ENCODE measurements around the gene TRIO. TPM values are rescaled to one million over a fixed set of nuclear protein-coding genes. Genes with fewer than 3 reads are reported as not detected.

Gene TRIO
- total and polyA plus RNA-seq, 2 of the 8 experiments (the other 6 are each of a cell fraction or from before 2014, with no cell fraction given) = 35.1 to 69.1 TPM

GRCh38 chr5:14270209-14270702 lies 127.1 kb downstream of the TRIO start:
- Histone ChIP-seq H2BK12ac (ENCODE audit: low read depth, low read length) (no peak overlapping the region), H3K23ac (ENCODE audit: insufficient read length) (no peak overlapping the region), H3K4me1 (replicated peaks in 1 of 4; ENCODE audit: control insufficient read depth in 3 of 4, insufficient read depth in 4 of 4, low read length in 3 of 4) (peaks cover 9 to 27% (median 19%) of the 10 kb centered on the region in 4 experiments), H3K18ac (ENCODE audit: extremely low read depth, low read length) (no peak overlapping the region), H3K56ac (replicated peaks; ENCODE audit: insufficient read length, low read depth, low read length) (no peak overlapping the region), H3K27ac (ENCODE audit: low read depth, low read length) (peak overlapping the region; percentile 64; the same call in 1 of the 2 replicates), H3K79me1 (ENCODE audit: low read depth, low read length) (peaks cover 9% of the 10 kb centered on the region; the same call in 1 of the 2 replicates), H3K4me2 (ENCODE audit: insufficient read depth in 1 of 2, low read depth in 2 of 2, low read length in 2 of 2) (no peak overlapping the region), H3K9me3 (ENCODE audit: insufficient read depth in 2 of 2, low read depth in 1 of 2, low read length in 1 of 2) (no peaks in the 10 kb centered on the region), H2BK5ac (ENCODE audit: low read depth, low read length) (no peak overlapping the region), H4K91ac (replicated peaks; ENCODE audit: insufficient read length, low read length) (no peak overlapping the region), H2AFZ (ENCODE audit: low read length) (no peak overlapping the region), H2BK20ac (ENCODE audit: low read length) (no peak overlapping the region), H4K20me1 (replicated peaks in 1 of 2; ENCODE audit: control insufficient read depth in 1 of 2, insufficient read depth in 2 of 2, low read length in 2 of 2) (peaks cover 4 to 5% of the 10 kb centered on the region in 2 experiments), H3K23me2 (ENCODE audit: low read depth, low read length) (no peaks in the 10 kb centered on the region), H3K9ac (replicated peaks in 1 of 4; ENCODE audit: extremely low read depth in 1 of 4, low read depth in 3 of 4, low read length in 3 of 4) (no peak overlapping the region), H4K8ac (ENCODE audit: extremely low read depth, insufficient read depth, low read length) (no peak overlapping the region), H3K79me2 (ENCODE audit: control insufficient read depth in 1 of 2, insufficient read depth in 2 of 2, low read length in 2 of 2) (peaks cover 8 to 82% of the 10 kb centered on the region in 2 experiments; a peak in 3 of 4 replicates), H3K4ac (replicated peaks; ENCODE audit: insufficient read length, low read depth, low read length) (no peak overlapping the region), H2BK120ac (replicated peaks; ENCODE audit: low read depth, low read length) (no peak overlapping the region), H3K27me3 (replicated peaks in 1 of 4; ENCODE audit: control insufficient read depth in 3 of 4, extremely low read depth in 1 of 4, insufficient read depth in 3 of 4, low read length in 3 of 4) (no peaks in the 10 kb centered on the region), H2AK5ac (ENCODE audit: low read depth, low read length) (no peak overlapping the region), H3K36me3 (ENCODE audit: control insufficient read depth in 2 of 4, insufficient read depth in 4 of 4, low read length in 3 of 4) (no peaks in the 10 kb centered on the region; a peak in 1 of 8 replicates), H3K14ac (ENCODE audit: insufficient read length) (no peak overlapping the region), H3K4me3 (ENCODE audit: extremely low read depth in 1 of 4, insufficient read depth in 2 of 4, low read depth in 3 of 4, low read length in 4 of 4) (no peak overlapping the region; a peak in 1 of 8 replicates), H4K5ac (ENCODE audit: insufficient read length, low read depth, low read length) (no peak overlapping the region), H2BK15ac (ENCODE audit: low read length) (no peak overlapping the region)
- 29% methylated on average over 3 of the region's 3 CpGs; no CpG with 5 or more reads in 1 of the 2 experiments for WGBS, 2 experiments (ENCODE audit: extremely low coverage in 1 of 2, insufficient coverage in 1 of 2, insufficient read length in 1 of 2, insufficient replicate concordance in 2 of 2, low coverage in 1 of 2, low lambda C conversion rate in 2 of 2, missing lambda C conversion rate in 1 of 2)
- FAIRE-seq (peak; percentile 7), DNase-seq (ENCODE audit: low read depth in 1 of 2, low spot score in 2 of 2) (no peak)
- CTCF ChIA-PET (ENCODE audit: partially characterized antibody) = interaction anchor here (0.5 to 5.4 kb wide), 51 partner anchors 8 to 283 kb away, joined by 3 to 30 read pairs (median 5); partner anchors contain the start of gene TRIO
- POLR2A ChIA-PET (ENCODE audit: partially characterized antibody) = interaction anchor here (1.0 to 2.4 kb wide), 3 partner anchors 32 to 129 kb away, joined by 3 to 8 read pairs (median 3); no protein-coding TSS in a partner anchor
- no peak for TF ChIP-seq CHD1 (IDR thresholded peaks at IDR 0.05; ENCODE audit: low read depth, low read length)
- TF ChIP-seq SAP30 (IDR thresholded peaks at IDR 0.05; ENCODE audit: insufficient read depth, insufficient replicate concordance, low read length) = no peak
- TF ChIP-seq POLR2A (IDR thresholded peaks at IDR 0.05; ENCODE audit: control extremely low read depth in 1 of 2, low read depth in 2 of 2, low read length in 2 of 2) = no peak
- no peak for TF ChIP-seq KDM1A (IDR thresholded peaks at IDR 0.05; ENCODE audit: borderline replicate concordance, low read length)
- TF ChIP-seq TAF1 (IDR thresholded peaks at IDR 0.05; ENCODE audit: low read depth, low read length) = no peak
- TF ChIP-seq TEAD4 (IDR thresholded peaks at IDR 0.05; ENCODE audit: low read depth, low read length) = peak; percentile 62; the same call in 1 of the 2 replicates
- no peak for TF ChIP-seq HDAC2 (IDR thresholded peaks at IDR 0.05; ENCODE audit: borderline replicate concordance in 1 of 2, low read depth in 2 of 2, low read length in 2 of 2)
- no peak for TF ChIP-seq NANOG (IDR thresholded peaks at IDR 0.05; ENCODE audit: insufficient read depth, low read depth, low read length, poor library complexity, severe bottlenecking)
- TF ChIP-seq FOSL1 (IDR thresholded peaks at IDR 0.05; ENCODE audit: insufficient read depth, low read depth, low read length) = no peak
- no peak for TF ChIP-seq RBBP5 (IDR thresholded peaks at IDR 0.05; ENCODE audit: borderline replicate concordance, low read depth, low read length)
- no peak for TF ChIP-seq EZH2 (IDR thresholded peaks at IDR 0.05; ENCODE audit: low read depth, low read length, severe bottlenecking)
- no peak for TF ChIP-seq ZNF274 (IDR thresholded peaks at IDR 0.05; ENCODE audit: borderline replicate concordance, extremely low read depth, low read length)
- no peak for TF ChIP-seq NRF1 (IDR thresholded peaks at IDR 0.05; ENCODE audit: low read depth, low read length)
